ENCODE results near the gene MTMR12. TPM values are rescaled to one million over a fixed set of nuclear protein-coding genes. Genes with fewer than 3 reads are reported as not detected.

The MTMR12 gene
- total RNA-seq, 2 experiments from 2014 or later, result 33.6 to 71.9 TPM

GRCh38 chr5:32304622-32305021, 8.1 kb downstream of the MTMR12 start:
- POLR2A ChIA-PET, result interaction anchor here (2.8 kb wide), 1 partner anchor 25 kb away, joined by 7 read pairs; no protein-coding TSS in a partner anchor
- Histone ChIP-seq H3K4me1 (ENCODE audit: insufficient read depth, low read length, poor library complexity, severe bottlenecking) (peaks cover 49% of the 10 kb centered on the region), H3K4me2 (ENCODE audit: low read length) (peak overlapping the region; percentile 53), H3K9me3 (ENCODE audit: low read length) (no peaks in the 10 kb centered on the region), H3K9me2 (ENCODE audit: insufficient read depth, low read length) (no peaks in the 10 kb centered on the region), H2AFZ (ENCODE audit: low read length) (no peak overlapping the region), H3K4me3 (ENCODE audit: low read depth, low read length, poor library complexity, severe bottlenecking) (no peak overlapping the region), H3K36me3 (ENCODE audit: insufficient read depth, low read length) (peaks cover 52% of the 10 kb centered on the region), H4K20me1 (ENCODE audit: insufficient read depth, low read length) (peaks cover 41% of the 10 kb centered on the region; the same call in 1 of the 2 replicates), H3K27ac (ENCODE audit: low read depth, low read length, poor library complexity, severe bottlenecking) (peak overlapping the region; percentile 18), H3K79me2 (ENCODE audit: insufficient read depth, low read depth, low read length) (peaks cover 100% of the 10 kb centered on the region)
- no peak for TF ChIP-seq CTCF (conservative IDR thresholded peaks at IDR 0.05; ENCODE audit: low read length)
- TF ChIP-seq EZH2phosphoT487 (IDR thresholded peaks at IDR 0.05; ENCODE audit: borderline replicate concordance, low read depth, low read length), result no peak
- CTCF ChIA-PET (ENCODE audit: unreplicated experiment), result no interaction called here
- intact Hi-C loops (cut with micrococcal nuclease; ENCODE audit: unreplicated experiment), result no loop called here
- DNase-seq (ENCODE audit: low spot score), result peak; percentile 63
- BruUV-seq (replicated peaks), result no TSS peak

- no TSS peak for BruUV-seq (replicated peaks)
- Histone ChIP-seq H3K9me3 (ENCODE audit: low read length) (no peaks in the 10 kb centered on the region), H3K27ac (ENCODE audit: low read depth, low read length, poor library complexity, severe bottlenecking) (no peak overlapping the region), H2AFZ (ENCODE audit: low read length) (no peak overlapping the region), H3K4me2 (ENCODE audit: low read length) (no peak overlapping the region), H4K20me1 (ENCODE audit: insufficient read depth, low read length) (peaks cover 37% of the 10 kb centered on the region; the same call in 1 of the 2 replicates), H3K79me2 (ENCODE audit: insufficient read depth, low read depth, low read length) (peaks cover 100% of the 10 kb centered on the region), H3K4me1 (ENCODE audit: insufficient read depth, low read length, poor library complexity, severe bottlenecking) (peaks cover 46% of the 10 kb centered on the region), H3K36me3 (ENCODE audit: insufficient read depth, low read length) (peaks cover 52% of the 10 kb centered on the region), H3K9me2 (ENCODE audit: insufficient read depth, low read length) (no peaks in the 10 kb centered on the region), H3K4me3 (ENCODE audit: low read depth, low read length, poor library complexity, severe bottlenecking) (no peak overlapping the region)
- TF ChIP-seq CTCF (conservative IDR thresholded peaks at IDR 0.05; ENCODE audit: low read length), result no peak
- TF ChIP-seq EZH2phosphoT487 (IDR thresholded peaks at IDR 0.05; ENCODE audit: borderline replicate concordance, low read depth, low read length), result no peak
- no peak for DNase-seq (ENCODE audit: low spot score)
- intact Hi-C loops (cut with micrococcal nuclease; ENCODE audit: unreplicated experiment), result no loop called here
- ChIA-PET CTCF (ENCODE audit: unreplicated experiment) (no interaction called here), POLR2A (interaction anchor here (0.6 to 2.8 kb wide), 2 partner anchors 24 to 1622 kb away, joined by 3 to 7 read pairs; no protein-coding TSS in a partner anchor)
These were observed 9.0 kb downstream of the MTMR12 start for GRCh38 chr5:32303755-32304120.

- peaks cover 50% of the 10 kb centered on the region for H3K36me3 ChIP-seq (ENCODE audit: insufficient read depth, low read length)
- intact Hi-C loops (cut with micrococcal nuclease; ENCODE audit: unreplicated experiment), result no loop called here
- POLR2A ChIA-PET, result interaction anchor here (0.6 to 2.8 kb wide), 2 partner anchors 23 to 1623 kb away, joined by 3 to 7 read pairs; no protein-coding TSS in a partner anchor
These were observed 9.6 kb downstream of the MTMR12 start for GRCh38 chr5:32302835-32303754.

More at GRCh38 chr5:32302835-32303754, 9.6 kb downstream of the MTMR12 start:
- no TSS peak for BruUV-seq (replicated peaks)
- no peak for DNase-seq (ENCODE audit: low spot score)
- H3K4me2 ChIP-seq (ENCODE audit: low read length), result no peak overlapping the region
- H3K4me1 ChIP-seq (ENCODE audit: insufficient read depth, low read length, poor library complexity, severe bottlenecking), result peaks cover 39% of the 10 kb centered on the region
- no peak for TF ChIP-seq CTCF (conservative IDR thresholded peaks at IDR 0.05; ENCODE audit: low read length)
- no peak overlapping the region for H3K27ac ChIP-seq (ENCODE audit: low read depth, low read length, poor library complexity, severe bottlenecking)
- H4K20me1 ChIP-seq (ENCODE audit: insufficient read depth, low read length), result peaks cover 36% of the 10 kb centered on the region; the same call in 1 of the 2 replicates
- H2AFZ ChIP-seq (ENCODE audit: low read length), result no peak overlapping the region
- no peak overlapping the region for H3K4me3 ChIP-seq (ENCODE audit: low read depth, low read length, poor library complexity, severe bottlenecking)
- no peaks in the 10 kb centered on the region for H3K9me3 ChIP-seq (ENCODE audit: low read length)
- no peaks in the 10 kb centered on the region for H3K9me2 ChIP-seq (ENCODE audit: insufficient read depth, low read length)
- H3K79me2 ChIP-seq (ENCODE audit: insufficient read depth, low read depth, low read length), result peaks cover 97% of the 10 kb centered on the region
- CTCF ChIA-PET (ENCODE audit: unreplicated experiment), result no interaction called here
